ENCODE results near the gene TMC4.

TMC4 gene

DNA sequence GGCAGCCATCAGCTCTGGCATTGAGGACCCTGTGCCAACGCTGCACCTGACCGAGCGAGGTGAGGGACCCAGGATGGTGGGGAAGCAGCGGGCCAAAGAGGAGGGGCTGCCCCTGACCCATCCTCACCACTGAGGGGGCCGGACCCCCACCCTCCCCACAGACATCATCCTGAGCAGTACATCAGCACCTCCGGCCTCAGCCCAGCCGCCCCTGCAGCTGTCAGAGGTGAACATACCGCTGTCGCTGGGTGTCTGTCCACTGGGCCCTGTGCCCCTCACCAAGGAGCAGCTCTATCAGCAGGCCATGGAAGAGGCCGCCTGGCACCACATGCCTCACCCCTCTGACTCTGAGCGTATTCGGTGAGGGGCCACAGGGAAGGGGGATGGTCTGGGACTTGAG, 20.7 kb downstream of the TMC4 start:
- DNase-seq: no peak

DNA sequence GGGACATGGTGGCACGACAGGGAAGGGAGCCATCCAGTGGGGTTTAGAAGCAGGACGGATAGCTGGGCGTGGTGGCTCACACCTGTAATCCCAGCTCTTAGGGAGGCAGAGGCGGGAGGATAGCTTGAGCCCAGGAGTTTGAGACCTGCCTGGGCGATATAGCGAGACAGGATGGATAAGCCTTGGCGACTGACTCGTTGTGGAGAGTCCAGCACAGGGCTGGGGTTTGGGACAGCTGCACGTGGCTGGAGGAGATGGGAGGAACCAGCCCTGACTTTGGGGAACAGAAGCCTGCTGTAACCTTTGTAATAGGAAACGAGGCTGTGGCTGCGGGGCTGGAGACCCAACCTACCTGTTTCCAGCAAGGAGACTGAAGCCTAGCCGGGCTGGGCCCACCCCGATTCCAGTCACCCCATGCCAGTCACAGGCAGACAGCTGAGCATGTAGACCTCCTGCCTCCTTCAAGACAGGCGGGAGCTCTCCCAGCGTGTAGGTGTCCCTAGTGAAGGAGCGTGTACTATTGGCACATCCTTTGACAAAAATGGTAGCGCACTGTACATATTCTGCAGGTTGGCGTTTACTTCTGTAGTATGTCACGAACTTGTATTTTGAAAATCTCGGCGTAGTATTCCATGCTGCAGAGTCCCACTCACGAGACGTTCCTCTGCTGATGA, 21.5 kb downstream of the TMC4 start:
- DNase-seq: no peak

- DNase-seq: no peak
Observed at GRCh38 chr19:54149021-54149812, 23.7 kb downstream of the TMC4 start.

DNA sequence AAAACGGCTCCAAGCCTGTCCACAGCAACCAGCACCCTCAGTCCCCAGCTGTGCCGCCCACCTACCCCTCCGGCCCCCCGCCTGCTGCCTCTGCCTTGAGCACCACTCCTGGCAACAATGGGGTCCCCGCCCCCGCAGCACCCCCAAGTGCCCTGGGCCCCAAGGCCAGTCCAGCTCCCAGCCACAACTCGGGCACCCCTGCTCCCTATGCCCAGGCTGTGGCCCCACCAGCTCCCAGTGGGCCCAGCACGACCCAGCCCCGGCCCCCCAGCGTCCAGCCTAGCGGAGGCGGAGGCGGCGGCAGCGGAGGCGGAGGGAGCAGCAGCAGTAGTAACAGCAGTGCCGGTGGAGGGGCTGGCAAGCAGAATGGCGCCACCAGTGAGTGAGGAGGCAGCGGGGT, 24.8 kb downstream of the TMC4 start:
- DNase-seq: no peak

- no peak for DNase-seq
Observed at GRCh38 chr19:54147676-54148075, 25.3 kb downstream of the TMC4 start.

DNA sequence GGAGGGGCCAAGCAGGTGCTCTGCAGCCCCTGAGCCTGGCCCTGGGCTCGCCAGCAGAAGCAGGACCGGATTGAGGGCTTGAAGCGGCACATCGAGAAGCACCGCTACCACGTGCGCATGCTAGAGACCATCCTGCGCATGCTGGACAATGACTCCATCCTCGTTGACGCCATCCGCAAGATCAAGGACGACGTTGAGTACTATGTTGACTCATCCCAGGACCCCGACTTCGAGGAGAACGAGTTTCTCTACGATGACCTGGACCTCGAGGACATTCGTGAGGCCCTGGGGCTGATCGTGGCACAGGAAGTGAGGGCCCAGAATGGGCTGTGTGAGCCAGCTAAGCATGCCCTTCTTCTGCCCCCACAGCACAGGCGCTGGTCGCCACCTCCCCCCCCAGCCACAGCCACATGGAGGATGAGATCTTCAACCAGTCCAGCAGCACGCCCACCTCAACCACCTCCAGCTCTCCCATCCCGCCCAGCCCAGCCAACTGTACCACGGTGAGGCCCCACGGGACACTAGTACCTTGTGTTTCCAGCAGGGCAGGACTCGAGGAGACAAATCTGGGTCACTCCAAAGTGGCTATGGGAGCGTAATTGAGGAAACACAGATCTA, 27.3 kb downstream of the TMC4 start:
- DNase-seq: no peak

- no peak for DNase-seq
Observed at GRCh38 chr19:54142166-54142780, 30.7 kb downstream of the TMC4 start.

DNA sequence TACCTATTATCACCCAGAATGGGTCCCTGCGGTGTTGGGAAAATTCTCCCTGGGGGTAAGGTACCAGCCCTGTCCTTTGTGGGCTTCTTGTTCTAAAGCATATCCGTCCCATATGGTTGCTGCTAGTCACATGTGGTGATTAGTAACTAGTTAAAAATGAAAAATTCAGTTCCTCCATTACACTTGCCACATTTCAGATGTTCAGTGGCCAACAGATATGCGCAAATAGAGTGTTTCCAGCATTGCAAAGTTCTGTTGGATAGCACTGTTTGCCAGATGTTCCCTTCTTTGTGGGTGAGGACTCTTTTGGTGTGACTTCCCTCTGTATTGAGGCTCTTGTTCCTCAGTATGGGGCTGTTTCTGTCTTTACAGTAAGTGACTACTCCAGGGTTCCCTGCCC, 31.6 kb downstream of the TMC4 start:
- no peak for DNase-seq

DNA sequence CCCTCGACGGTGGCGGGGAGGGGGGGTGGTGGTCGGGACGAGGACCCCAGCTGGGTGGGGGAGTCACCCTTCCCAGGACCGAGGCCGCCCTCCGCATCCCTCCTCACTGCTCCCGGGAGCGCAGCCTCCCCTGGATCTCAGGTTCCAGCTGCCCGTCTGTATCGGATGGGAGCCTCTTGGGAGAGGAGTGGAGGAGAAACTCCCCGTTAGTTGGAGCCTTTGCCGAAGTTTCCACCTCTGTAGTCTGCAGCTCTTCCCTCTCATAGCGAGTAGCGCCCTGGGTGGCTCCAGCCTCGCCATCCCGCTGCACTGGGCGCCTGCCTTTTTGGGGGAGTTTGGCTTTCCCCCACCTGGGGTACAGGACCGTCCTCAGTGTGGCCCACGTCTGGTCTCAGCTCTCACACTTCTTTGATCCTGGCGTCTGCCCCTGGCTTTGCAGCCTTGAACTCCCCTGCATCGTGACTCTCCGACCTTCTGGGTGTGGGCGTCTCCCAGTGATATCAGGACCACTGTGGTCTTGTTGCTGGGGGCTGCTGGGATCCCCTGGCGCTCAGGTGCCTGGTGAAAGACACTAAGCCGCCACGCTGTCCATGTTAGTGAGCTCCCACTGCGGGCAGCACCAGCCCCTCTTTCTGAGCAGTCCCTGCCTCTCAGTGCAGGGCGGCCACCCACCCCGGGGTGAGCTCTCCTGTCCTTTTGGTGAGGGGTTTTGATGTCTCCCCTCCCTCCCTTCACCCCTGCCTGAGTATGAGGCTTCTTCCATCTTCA, 34.3 kb downstream of the TMC4 start:
- no peak for DNase-seq

- no peak for DNase-seq
Observed at GRCh38 chr19:54137699-54138488, 35.1 kb downstream of the TMC4 start, which contains the start of gene CNOT3. CNOT3 (plus strand) TSS chr19:54137762; CDS start chr19:54142979, 5,217 bp downstream.

DNA sequence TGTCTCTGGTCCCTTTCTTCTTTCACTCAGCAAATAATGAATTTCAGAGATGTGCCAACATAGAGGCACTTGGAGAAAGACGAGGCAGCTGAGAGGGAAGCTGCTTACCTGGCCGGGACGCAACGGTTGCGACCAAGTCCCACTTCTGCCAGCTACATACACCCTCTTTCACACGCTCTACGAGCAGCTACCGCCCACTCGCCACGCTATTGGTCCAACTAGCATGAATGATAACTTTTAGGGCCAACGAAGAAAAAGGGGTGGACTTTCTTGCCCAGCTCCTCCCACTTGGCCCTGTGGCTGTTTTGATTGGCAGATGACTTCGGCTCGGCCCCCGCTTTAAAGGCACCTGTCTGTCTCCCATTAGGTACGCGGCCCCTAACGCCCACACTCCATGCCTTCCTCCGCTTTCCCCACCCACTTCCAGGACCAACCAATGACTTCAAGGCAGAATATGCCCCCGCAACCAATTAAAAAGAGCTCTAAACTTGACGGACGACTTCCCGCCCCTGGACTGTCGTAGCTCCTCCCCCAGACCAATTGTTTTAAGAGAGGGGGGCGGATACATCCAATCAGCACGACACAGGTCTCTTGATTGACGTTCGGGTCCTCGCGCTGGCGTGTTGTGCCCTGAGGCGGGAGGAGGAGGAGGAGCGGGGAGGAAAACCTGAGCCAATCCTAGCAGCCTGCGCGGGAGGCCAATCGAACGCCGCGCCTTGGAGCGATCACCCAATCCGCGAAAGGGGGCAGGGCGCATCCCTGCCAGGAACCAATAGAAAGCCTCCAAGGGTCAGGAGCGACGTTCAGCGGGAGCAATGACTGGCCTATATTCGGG, 35.9 kb downstream of the TMC4 start:
- DNase-seq: peak; percentile 100

- DNase-seq: no peak
Observed at GRCh38 chr19:54136086-54136863, 36.7 kb downstream of the TMC4 start.

DNA sequence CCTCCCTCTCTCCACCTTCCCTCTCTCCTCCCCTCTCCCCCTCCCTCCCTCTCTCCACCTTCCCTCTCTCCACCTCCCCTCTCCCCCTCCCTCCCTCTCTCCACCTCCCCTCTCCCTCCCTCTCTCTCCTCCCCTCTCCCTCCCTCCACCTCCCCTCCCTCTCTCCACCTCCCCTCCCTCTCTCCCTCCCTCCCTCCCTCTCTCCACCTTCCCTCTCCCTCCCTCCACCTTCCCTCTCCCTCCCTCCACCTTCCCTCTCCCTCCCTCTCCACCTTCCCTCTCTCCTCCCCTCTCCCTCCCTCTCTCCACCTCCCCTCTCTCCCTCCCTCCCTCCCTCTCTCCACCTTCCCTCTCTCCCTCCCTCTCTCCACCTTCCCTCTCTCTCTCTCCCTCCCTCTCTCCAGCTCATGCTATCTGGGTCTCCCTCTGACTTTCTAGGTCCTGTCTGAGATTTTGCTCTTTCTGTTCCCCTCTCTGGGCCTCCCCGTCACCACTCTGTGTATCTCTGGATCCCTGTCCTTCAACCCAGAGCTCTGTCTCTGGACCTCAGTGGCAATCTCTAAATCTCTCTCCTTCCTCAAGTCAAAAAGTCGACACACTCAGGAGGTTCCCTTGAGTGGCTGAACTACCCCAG, 38.9 kb downstream of the TMC4 start:
- no peak for DNase-seq

- peak; percentile 71 for DNase-seq
Observed at GRCh38 chr19:54133312-54133956, 39.5 kb downstream of the TMC4 start.

DNA sequence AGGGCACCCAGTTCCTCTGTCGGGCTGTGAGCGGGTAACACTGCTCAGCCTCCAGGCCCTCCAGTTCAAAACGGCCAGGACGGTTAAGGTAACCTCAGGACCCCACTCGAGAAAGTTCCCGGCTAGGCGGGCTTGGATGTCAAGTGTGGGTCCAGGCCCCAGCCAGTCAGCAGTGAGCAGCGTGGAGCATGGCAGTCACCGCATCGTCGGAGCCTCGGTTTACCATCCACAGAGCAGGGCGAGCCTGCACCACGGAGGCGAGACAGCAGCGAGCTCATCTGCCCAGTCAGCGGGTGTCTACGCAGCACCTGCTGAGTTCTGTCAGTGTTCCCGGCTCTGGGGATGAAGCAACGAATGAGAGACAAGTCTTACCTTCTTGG, 43.4 kb downstream of the TMC4 start:
- no peak for DNase-seq

DNA sequence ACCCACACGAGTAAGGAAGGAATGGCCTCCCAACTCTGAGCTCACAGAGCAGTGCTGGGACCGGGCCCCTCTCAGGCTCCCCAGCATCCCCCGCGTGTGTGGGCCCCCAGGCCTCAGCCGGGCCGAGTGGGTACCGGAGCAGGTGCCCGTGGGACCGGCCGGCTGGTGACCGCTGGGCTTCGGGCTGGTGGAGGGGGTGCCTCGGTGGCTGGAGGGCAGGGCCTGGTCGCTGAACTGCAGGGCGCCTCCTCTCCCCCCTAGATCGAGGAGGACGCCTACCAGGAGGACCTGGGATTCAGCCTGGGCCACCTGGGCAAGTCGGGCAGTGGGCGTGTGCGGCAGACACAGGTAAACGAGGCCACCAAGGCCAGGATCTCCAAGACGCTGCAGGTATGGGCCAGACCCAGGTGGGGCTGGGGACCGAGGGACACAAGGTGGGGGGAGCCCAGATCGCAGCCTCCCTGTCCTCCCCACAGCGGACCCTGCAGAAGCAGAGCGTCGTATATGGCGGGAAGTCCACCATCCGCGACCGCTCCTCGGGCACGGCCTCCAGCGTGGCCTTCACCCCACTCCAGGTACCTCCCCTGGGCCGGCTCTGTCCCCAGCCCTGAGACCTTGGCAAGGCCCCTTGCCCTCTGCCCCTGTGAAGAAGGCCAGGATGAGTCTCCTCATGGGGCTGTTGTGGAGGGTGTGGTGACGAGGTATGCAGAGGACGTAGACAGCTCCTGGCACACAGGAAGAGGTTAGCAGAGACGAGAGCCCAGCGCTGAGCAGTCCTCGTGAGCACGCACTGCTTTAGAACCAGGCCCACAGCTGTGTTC, 44.0 kb downstream of the TMC4 start:
- no peak for DNase-seq

- no peak for DNase-seq
Observed at GRCh38 chr19:54128441-54128725, 44.6 kb downstream of the TMC4 start.

- no peak for DNase-seq
Observed at GRCh38 chr19:54127688-54128440, 45.1 kb downstream of the TMC4 start.

Measured in DMS153 (cell line).